Retina (tissue), 1 donor: Measurements from ENCODE around the gene PFKL.
A peak's percentile ranks its signal among the peaks of the same experiment; 100 is the strongest.
"Not testable (repeated sequence)": the region's sequence is repeated elsewhere in the genome, so short reads cannot be mapped to it uniquely, and the experiment has no call there.

ENCODE experiments used
- DNase-seq: peaks from one replicate; pipeline ENCODE4 v3.0.0-alpha.2; 2016

Gene PFKL

DNA sequence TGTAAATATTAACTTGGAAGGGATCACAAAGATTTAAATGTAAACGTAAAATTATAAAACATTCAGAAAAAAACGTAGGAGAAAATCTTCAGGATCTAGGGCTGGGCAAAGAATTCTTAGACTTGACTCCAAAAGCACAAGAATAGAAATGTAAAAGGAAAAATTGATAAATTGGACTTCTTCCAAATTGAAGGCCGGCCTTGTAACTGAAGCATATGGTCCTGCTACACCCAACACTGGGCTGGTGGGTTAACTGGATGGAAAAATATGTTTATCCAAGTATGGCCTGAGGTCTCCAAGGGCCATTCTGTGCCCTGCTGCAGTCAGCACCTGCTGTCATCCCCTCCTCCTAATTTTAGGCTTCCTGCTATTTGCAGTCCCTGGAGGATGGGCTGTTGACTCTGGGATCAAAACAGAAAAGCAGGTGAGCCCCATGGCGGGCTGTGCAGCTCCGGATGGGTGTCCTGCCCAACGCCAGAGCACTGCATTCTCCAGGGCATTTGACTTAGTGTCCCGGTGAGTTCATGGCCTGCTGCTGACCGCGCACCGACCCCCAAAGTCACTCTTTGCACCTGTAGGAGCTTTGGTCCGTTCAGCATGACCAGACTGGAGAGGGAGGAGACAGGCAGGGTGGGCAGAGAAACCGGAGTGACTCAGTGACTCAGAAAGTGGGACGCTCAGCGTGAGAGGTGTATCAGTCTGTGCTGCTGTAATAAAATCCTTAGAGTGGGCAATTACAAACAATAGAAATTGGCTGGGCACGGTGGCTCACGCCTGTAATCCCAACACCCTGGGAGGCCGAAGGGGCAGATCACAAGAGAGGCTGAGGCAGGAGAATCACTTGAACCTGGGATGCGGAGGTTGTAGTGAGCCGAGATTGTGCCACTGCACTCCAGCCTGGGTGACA, 20.2 kb upstream of the PFKL start:
- no peak for DNase-seq

- no peak for DNase-seq
Observed at GRCh38 chr21:44281801-44282200, 18.1 kb upstream of the PFKL start.

DNA sequence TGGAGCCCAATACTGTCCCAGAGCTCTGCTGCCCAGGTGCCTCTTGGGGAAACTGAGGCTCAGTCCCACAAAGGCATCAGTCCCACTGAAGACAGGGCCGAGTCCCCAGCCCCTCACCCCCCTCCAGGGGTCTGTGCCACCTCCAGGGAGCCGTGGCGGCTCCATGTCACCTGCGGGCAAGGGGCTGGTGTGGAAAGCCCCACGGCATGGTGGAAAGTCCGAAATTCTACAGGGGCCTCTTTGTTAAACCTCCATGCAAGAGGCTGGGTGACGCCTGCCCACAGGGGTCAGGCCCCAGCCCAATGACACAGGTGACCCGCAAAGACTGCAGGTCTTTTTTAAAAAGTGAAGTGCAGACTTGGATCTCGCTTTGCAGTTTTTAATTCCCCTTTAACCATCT, 17.5 kb upstream of the PFKL start:
- DNase-seq, result no peak

DNA sequence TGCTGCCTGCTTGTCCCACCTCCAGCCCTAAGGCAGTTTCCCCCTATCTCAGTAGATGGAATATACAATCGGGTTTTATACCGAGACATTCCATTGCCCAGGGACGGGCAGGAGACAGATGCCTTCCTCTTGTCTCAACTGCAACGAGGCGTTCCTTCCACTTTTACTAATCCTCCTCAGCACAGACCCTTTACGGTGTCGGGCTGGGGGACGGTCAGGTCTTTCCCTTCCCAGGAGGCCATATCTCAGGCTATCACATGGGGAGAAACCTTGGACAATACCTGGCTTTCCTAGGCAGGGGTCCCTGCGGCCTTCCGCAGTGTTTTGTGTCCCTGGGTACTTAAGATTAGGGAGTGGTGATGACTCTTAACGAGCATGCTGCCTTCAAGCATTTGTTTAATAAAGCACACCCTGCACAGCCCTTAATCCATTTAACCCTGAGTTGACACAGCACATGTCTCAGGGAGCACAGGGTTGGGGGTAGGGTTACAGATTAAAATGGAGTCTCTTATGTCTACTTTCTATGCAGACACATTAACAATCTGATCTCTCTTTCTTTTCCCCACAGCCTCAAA, 16.6 kb upstream of the PFKL start:
- DNase-seq, result not testable (repeated sequence)

DNA sequence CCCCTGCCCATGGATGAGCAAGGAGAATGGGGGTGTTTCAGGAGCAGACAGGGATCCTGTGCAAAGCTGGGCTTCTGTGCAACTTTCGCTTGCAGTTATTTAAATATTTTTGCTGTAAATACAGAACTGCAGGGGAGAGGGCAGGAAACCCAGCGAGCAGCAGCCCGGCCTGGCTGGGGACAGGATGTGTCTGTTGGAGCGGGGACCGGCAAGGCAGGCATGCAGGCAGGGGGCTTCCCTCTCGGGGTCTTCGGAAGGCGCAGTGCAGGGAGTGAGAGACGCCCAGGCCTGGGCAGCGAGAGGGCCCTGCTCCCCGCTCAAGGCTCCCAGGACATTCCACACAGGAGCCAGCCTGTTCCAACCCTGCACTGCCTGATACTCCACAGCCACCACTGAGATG, 15.9 kb upstream of the PFKL start:
- no peak for DNase-seq

GRCh38 chr21:44285138-44285992, 14.5 kb upstream of the PFKL start, which contains the start of gene AIRE:
Gene AIRE (plus strand): TSS chr21:44285876. CDS start chr21:44286007, 131 bp downstream.
- peak; percentile 57 for DNase-seq

GRCh38 chr21:44286086-44286715, 13.7 kb upstream of the PFKL start:
- DNase-seq, result peak; percentile 1

- peak; percentile 7 for DNase-seq
Observed at GRCh38 chr21:44286716-44287632, 12.9 kb upstream of the PFKL start.

DNA sequence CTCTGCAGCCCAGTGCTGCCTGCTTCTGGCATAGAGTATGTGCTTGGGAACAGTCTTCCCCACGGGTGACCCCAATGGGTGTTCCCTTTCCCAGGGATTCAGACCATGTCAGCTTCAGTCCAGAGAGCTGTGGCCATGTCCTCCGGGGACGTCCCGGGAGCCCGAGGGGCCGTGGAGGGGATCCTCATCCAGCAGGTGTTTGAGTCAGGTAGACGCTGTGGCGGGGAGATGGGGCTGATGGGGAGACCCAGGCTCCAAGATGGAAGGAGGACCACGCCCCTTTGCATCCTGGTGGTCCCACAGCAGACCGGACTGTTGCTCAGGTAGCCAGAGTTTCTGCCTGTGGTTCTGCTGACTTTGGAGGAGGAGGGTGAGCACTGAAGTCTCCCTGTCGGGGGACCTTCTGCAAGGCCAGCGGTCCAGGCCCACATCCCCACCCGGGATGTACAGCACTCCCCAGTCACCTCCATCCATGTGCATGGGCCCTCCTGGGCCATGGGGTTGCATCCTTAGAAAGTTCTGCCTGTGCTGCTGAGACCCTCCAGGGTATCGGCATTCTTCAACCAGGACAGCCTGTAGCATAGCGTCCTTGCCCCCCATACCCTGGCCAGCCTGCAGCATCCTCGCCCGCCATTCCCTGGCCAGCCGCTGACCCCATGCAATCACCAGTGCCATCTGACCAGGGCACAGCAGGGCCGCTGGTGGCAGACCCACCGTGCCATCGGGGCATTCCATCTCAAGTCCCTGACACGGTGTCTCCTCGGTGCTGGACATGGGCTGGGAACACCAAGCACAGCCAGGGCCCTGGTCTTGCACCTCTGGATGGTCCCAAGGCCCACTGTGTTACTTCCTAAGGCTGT, 11.4 kb upstream of the PFKL start:
- DNase-seq, result no peak

- DNase-seq, result no peak
Observed at GRCh38 chr21:44289381-44290010, 10.4 kb upstream of the PFKL start.

GRCh38 chr21:44290327-44291077, 9.4 kb upstream of the PFKL start:
- no peak for DNase-seq

DNA sequence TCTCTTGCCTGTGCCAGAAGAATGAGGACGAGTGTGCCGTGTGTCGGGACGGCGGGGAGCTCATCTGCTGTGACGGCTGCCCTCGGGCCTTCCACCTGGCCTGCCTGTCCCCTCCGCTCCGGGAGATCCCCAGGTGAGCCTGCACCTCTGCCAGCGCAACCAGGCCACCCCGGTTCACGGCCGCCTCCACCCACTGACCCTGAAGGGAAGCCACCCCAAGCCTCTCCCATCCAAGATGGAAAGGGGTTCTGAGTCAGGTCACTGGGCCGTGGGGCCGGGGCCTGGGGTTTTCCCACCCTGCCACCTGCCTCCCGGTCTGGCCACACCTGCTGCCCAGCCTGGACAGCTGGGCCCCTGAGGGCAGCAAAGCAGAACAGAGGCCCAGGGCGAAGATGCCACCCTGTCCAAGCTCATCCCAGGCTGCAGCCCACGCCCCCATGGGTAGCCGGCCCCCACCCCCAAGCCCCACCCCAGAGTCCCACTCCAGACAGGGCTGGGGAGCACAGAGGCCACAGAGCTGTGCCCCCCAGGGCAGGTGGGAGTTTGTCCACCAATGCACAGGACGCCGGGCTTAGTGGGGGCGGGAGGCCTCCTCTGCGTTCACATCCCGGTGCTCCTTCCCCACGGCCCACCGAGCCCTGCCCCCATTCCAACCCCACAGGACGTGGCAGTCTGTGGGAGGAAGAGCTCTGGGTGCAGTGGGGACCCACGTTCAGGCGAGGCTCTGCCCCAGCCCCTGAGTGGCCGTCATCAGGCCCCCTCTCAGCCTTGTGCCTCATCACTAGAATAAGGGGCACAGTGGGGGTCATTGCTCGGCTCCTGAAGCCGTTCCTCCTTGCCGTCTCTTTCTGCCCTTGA, 8.5 kb upstream of the PFKL start:
- DNase-seq, result no peak

DNA sequence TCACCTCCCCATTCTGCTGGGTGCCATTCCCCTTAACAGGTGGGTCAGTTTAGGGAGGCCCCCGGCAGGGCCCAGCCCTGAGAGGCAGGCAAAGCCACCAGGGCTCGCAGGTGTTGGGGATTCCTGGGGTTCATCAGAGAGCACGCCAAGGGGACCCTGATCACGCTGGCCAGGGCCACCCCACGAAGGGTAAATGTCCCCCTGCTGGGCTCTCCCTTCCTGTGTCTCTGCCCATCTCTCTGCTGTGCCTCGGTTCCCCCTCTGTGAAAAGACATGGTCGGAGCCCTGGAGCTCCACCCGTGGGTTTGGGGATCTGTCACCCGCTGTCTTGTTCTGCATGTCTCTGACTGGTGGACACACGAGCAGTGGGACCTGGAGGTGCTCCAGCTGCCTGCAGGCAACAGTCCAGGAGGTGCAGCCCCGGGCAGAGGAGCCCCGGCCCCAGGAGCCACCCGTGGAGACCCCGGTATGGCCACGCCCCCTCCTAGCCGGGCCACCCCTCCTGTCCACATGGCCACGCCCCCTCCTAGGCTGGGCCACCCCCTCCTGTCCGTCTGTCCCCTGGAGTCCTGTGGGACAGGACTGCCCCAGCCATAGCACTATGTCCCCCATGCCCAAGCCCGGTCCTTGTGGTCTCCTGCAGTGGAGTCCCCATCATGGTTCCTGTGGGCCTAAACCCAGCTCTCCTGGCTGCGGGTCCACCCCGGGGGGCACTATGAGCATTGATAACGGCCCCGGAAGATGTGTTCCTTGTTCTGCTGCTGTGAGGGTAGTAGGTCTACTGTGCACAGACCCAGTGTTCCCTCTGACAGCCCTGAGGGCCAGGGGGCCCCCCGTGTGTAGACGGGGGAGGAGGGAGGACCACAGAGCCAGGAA, 7.7 kb upstream of the PFKL start:
- no peak for DNase-seq

- no peak for DNase-seq
Observed at GRCh38 chr21:44292812-44293195, 7.0 kb upstream of the PFKL start.

GRCh38 chr21:44293551-44294231, 6.2 kb upstream of the PFKL start:
- no peak for DNase-seq

DNA sequence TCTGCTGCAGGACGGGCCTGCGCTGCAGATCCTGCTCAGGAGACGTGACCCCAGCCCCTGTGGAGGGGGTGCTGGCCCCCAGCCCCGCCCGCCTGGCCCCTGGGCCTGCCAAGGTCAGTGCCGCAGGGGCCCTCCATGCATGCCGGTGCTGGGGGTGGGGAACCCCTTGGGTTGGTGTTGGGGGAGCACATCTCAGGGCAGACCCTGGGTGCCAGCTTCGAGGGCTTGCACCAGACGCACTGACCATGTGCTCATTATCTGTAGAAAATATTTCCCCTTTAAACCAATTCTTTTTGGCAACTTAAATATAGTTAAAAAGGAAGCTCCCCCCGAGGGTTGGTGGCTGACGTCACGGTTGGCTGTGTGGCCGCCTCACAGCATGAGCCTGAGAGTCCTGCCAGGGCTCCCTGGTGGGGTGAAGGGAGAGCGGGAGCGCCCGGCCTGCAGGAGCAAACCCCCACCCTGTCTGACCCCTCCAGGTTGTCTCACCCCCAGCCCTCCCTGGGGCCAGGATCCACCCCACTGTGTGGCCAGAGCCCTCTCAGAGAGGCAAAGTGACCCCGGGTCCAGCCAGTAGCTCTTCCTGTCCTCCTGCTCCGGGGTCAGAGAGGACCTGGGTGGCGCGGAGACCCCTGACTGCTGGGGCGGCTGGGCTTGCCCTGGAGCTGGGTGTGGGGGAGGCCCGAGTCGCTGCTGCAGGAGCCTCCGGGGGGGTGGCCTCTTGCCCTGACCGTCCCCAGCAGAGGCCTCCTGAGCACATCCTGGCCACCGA, 5.3 kb upstream of the PFKL start:
- DNase-seq, result no peak
